Measurements from ENCODE around the gene MYMK.

MYMK gene

DNA sequence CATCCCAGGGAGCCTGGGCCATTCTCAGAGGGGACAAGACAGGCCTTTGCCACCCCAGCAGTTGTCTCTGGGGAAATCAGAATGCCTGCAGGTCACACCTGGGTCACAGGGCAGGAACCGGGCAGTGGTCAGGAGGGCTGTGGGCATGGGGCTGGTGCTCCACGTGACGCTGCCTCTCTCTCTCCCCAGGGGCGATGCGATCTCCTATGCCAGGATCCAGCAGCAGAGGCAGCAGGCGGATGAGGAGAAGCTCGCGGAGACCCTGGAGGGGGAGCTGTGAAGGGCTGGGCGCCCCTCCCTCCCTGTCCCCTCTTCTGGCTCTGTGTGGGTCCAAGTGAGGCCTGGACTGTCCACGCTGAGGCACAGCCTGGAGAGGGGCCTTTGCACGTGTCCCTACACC is 56.4 kb downstream of the MYMK start:
- DNase-seq (ENCODE audit: low read depth), result no peak

DNA sequence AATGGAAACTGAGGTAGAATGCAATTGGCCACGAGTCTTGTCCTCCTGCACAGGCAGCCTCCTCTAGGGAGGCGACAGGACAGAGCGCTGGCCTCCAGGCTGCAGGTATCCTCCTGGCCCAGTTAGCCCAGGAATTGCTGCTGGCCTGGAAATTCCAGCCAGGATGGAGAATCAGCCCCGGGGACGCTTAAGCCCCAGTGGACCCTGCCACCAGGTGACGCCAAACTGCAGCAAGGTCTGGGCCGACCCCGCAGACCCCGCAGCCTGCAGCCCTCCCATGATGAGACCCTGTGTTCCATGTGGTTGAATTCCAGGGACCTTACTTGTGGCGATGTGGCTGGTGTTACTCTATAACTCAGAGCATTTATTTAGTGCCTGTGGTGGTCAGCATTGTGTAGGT is 57.7 kb downstream of the MYMK start:
- DNase-seq (ENCODE audit: low read depth), result no peak

DNA sequence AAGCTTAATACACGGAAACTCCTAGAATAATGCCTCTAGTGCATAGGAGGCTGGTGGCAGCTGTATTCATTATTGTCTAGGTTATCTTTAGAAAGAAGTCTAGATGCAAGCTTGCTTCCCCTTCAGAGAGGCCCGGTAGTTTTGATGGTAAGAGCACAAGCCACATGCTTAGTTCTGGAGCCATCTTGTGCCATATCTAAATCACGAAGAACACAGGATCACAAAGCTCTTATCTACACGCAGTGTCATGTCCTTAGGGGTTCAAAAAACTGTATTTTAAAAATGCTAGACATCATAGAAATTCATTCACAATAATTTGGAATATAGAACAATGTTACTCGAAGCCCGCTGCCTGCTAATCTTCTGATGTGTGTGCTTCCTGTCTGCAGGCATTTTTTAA is 58.8 kb downstream of the MYMK start:
- DNase-seq (ENCODE audit: low read depth), result no peak

- no peak for DNase-seq (ENCODE audit: low read depth)
Measured at GRCh38 chr9:133464638-133465037, 60.1 kb downstream of the MYMK start.
